Embryonic facial prominence (tissue), 1 donor: ENCODE data around the gene ST6GALNAC1.

Experiments
- DNase-seq: peaks from one replicate; pipeline ENCODE4 v3.0.0-alpha.2; 2016; ENCODE audit errors: extremely low spot score

ST6GALNAC1 gene

DNA sequence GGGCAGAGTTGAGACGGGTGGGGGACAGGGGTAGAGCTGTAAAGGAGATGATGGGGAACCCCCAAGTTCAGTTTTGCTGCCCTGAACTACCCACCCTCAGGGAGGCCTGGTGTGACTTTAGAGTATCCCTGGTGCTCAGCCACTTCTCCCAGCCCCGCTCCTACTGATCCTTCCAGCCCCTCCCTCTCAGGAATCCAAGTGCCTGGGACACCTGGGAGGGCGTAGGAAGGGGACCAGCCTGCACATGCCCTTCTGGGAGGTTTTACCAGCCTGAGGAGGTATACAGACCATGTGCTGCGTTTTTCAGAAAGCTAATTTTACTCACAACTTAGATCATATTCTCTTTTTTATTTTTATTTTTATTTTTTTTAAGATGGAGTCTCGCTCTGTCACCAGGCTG lies 62.0 kb downstream of the ST6GALNAC1 start:
- DNase-seq: no peak

GRCh38 chr17:76579281-76579680 lies 64.3 kb downstream of the ST6GALNAC1 start:
- no peak for DNase-seq

DNA sequence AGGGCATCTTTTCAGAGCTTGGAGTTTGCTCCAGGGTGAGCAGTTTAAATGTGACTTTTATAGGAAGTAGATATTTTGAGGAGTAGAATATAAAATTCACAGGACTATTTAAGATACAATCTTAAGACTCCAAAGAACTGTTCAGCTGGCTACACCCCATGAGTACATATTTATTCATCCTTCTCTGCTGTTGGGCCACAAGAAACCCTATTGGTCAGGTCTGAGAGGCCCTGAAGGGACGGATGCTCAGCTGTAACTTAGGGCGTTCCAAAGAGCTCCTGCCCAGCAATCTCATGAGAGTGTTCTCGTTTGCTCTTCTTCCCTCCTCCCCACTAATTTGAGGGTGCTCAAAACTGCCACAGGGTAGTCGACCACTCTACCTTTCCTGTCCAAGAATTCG lies 65.2 kb downstream of the ST6GALNAC1 start:
- no peak for DNase-seq

DNA sequence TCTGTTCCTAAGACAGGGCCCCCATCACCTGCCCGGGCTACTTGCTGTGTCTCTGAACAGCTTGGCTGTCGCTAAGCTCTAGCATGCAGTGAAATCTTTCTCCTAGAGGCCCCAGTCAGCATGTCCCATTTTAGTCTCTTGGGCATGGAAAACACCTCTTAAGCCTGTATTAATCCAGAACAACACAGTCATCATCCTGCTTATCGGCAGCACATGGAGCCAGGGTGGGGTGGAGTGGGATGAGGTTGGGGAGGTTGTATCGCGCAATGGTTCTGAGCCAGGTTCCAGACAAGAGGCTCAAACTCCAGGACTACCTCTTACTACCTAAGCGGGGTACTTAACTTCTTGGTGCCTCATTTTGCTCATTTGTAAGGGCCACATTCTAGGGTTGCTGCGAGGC lies 65.7 kb downstream of the ST6GALNAC1 start:
- no peak for DNase-seq

DNA sequence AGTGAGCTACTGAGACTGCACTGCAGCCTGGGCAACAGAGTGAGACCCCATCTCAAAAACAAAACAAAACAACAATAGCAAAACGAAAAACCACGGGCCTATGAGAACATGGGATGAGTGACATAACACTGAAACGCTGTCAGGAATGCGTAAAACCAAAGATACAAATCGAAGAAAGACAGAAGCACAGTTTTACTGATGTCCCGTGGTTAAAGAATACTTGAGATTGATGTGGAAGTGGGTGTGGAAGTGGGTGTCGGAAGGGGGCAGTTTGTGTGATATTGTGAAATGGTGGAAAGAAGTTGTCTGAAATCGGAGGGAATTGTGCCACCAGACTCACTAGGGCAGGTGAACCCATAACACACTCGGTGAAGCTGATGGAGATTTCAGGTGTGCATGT lies 67.4 kb downstream of the ST6GALNAC1 start:
- no peak for DNase-seq

GRCh38 chr17:76575570-76575969 lies 68.0 kb downstream of the ST6GALNAC1 start:
- no peak for DNase-seq
